Glutamatergic neuron (in vitro differentiated cells): ENCODE results near the gene CDH4. TPM values are rescaled to one million over a fixed set of nuclear protein-coding genes. Genes with fewer than 3 reads are reported as not detected.

Source experiments
- DNase-seq: peaks from one replicate; pipeline ENCODE4 v3.0.0; 2022
- H3K27ac Mint-ChIP-seq: one replicate; pipeline ENCODE4 v1.8.0; 2020; ENCODE audit warnings: mild to moderate bottlenecking, mixed read lengths, inconsistent platforms; ENCODE audit not compliant: unreplicated experiment
- H3K27me3 Mint-ChIP-seq: one replicate; pipeline ENCODE4 v1.8.0; 2020; ENCODE audit warnings: mild to moderate bottlenecking, moderate library complexity, mixed read lengths, inconsistent platforms; ENCODE audit not compliant: unreplicated experiment
- H3K36me3 Mint-ChIP-seq: one replicate; pipeline ENCODE4 v1.8.0; 2020; ENCODE audit warnings: mild to moderate bottlenecking, mixed read lengths, inconsistent platforms; ENCODE audit not compliant: unreplicated experiment
- H3K4me1 Mint-ChIP-seq: one replicate; pipeline ENCODE4 v1.8.0; 2020; ENCODE audit warnings: mild to moderate bottlenecking, low read depth, mixed read lengths, inconsistent platforms; ENCODE audit not compliant: unreplicated experiment
- H3K4me3 Mint-ChIP-seq: one replicate; pipeline ENCODE4 v1.8.0; 2020; ENCODE audit warnings: mild to moderate bottlenecking, mixed read lengths, inconsistent platforms; ENCODE audit not compliant: unreplicated experiment
- H3K9me3 Mint-ChIP-seq: one replicate; pipeline ENCODE4 v1.8.0; 2020; ENCODE audit warnings: mild to moderate bottlenecking, moderate library complexity, mixed read lengths, inconsistent platforms; ENCODE audit not compliant: unreplicated experiment
- total RNA-seq: library from RNA; stranded (reverse); fragmentation: NEBNext Ultra II Directional; extraction: Animal tissue kit (Norgen Biotek cat#: 25700); gene quantifications from one replicate; pipeline ENCODE4 v1.2.1, GENCODE V29; 2021; ENCODE audit not compliant: unreplicated experiment
- TF ChIP-seq, protein P1 (sequence below): fragments of 200-600 bp; sonication (generic); IDR thresholded peaks from one replicate; pipeline ENCODE4 v1.5.0; 2021; ENCODE audit not compliant: partially characterized antibody, unreplicated experiment

Gene CDH4
- total RNA-seq, 1 donor from 2014 or later, result 1.2 TPM

DNA sequence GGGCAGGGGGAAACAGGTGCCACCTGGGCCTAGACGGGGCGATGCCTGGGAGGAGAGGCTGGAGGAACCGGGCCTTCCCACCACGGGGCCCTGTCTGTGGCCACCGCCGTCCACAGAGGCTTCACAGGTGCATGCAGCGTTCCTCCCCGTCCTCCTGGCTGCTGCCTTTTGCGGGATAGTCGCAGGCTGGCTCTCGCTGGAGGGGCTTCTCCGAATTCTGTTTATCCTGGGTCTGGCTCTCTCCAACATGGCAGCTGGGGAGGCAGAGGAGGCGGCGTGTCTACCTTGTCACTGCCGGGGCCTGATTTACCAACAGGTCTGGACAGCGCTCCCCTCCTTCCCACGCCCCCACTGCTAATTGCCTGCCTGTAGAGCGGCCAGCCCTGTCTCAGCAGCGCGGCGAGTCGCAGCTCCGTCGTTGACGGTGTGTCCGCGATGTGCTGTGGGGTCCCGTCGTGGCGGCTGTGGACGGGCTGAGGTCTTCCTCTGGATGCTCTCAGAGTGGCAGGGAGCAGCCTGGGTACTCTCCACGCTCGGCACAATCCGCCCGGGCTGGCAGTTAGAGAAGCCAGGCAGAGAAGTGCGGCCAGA, 550.8 kb downstream of the CDH4 start:
- peaks cover 2% of the 10 kb centered on the region for H3K9me3 Mint-ChIP-seq
- H3K36me3 Mint-ChIP-seq, result no peaks in the 10 kb centered on the region
- H3K27ac Mint-ChIP-seq, result no peak overlapping the region
- TF ChIP-seq, protein P1, sequence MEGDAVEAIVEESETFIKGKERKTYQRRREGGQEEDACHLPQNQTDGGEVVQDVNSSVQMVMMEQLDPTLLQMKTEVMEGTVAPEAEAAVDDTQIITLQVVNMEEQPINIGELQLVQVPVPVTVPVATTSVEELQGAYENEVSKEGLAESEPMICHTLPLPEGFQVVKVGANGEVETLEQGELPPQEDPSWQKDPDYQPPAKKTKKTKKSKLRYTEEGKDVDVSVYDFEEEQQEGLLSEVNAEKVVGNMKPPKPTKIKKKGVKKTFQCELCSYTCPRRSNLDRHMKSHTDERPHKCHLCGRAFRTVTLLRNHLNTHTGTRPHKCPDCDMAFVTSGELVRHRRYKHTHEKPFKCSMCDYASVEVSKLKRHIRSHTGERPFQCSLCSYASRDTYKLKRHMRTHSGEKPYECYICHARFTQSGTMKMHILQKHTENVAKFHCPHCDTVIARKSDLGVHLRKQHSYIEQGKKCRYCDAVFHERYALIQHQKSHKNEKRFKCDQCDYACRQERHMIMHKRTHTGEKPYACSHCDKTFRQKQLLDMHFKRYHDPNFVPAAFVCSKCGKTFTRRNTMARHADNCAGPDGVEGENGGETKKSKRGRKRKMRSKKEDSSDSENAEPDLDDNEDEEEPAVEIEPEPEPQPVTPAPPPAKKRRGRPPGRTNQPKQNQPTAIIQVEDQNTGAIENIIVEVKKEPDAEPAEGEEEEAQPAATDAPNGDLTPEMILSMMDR, result no peak
- H3K27me3 Mint-ChIP-seq, result peaks cover 2% of the 10 kb centered on the region
- H3K4me3 Mint-ChIP-seq, result no peak overlapping the region
- H3K4me1 Mint-ChIP-seq, result peaks cover 25% of the 10 kb centered on the region
- peak; percentile 14 for DNase-seq

DNA sequence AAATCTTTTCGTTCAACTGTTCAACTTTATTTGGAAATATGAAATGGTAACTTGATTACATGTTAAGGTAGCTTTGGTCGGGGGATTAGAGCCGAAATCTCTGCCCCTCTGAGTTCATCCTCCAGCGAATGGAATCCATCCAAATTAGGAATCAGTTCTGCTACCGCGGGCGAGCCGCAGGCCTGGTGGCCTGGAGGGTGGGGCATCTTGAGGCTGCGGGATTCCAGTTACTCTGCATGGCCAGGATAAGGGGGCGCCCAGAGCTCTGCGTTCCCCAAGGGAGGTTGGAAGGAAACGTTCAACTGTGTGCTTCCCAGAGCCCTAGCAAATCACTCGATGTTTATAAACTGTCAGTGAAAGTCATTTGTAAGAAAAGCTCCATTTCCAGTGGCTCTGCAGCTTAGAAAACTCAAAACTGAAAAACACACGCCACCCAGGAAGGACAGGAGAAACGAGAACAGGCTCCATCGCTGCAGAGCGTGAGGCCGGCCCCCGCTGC, 551.4 kb downstream of the CDH4 start:
- Mint-ChIP-seq H3K27me3 (peaks cover 2% of the 10 kb centered on the region), H3K4me3 (peak overlapping the region; percentile 15), H3K4me1 (peaks cover 26% of the 10 kb centered on the region), H3K36me3 (no peaks in the 10 kb centered on the region), H3K9me3 (peaks cover 2% of the 10 kb centered on the region), H3K27ac (no peak overlapping the region)
- TF ChIP-seq, protein P1, result no peak
- DNase-seq, result peak; percentile 21

DNA sequence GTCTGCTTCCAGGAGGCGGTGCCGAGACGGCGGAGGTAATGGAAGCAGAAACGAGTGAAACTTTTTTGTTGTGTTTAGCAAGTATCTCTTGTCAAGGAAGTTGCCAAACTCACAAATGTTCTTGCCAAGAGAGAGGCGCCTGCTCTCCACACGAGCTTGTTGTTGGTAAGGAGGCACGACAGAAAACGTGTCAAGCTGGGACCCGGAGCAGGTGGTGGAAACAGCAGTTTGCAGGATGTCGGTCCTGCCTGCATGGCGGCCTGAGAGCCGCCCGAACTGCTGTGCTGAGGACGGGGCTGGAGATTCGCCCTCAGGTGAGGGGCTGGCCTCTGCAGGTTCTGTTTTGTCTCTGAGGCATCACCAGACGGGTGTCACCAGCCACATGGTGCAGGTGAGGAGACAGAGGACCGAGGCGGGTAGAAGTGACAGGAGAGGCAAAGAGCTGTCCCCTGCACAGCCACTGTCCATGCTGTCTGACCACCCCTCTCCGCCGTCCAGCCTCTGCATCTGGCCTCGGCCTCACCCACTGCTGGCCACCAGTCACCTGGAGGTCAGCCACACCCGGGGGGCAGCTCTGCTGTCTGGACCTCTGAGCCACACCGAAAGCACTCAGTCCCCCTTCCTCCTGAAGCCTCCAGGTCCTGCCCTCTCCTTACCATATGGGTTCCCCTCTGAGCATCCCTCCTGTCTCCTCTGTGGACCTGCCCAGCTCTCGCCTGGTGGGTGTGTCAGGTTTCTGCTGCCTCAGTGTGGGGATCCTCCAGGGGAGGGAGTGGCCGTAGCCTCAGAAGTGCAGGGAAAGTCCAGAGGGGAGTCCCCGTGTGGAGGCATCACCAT, 552.1 kb downstream of the CDH4 start:
- TF ChIP-seq, protein P1, result no peak
- H3K4me3 Mint-ChIP-seq, result no peak overlapping the region
- peak; percentile 19 for DNase-seq
- H3K9me3 Mint-ChIP-seq, result peaks cover 2% of the 10 kb centered on the region
- no peaks in the 10 kb centered on the region for H3K36me3 Mint-ChIP-seq
- H3K27me3 Mint-ChIP-seq, result peaks cover 2% of the 10 kb centered on the region
- no peak overlapping the region for H3K27ac Mint-ChIP-seq
- H3K4me1 Mint-ChIP-seq, result peaks cover 22% of the 10 kb centered on the region

DNA sequence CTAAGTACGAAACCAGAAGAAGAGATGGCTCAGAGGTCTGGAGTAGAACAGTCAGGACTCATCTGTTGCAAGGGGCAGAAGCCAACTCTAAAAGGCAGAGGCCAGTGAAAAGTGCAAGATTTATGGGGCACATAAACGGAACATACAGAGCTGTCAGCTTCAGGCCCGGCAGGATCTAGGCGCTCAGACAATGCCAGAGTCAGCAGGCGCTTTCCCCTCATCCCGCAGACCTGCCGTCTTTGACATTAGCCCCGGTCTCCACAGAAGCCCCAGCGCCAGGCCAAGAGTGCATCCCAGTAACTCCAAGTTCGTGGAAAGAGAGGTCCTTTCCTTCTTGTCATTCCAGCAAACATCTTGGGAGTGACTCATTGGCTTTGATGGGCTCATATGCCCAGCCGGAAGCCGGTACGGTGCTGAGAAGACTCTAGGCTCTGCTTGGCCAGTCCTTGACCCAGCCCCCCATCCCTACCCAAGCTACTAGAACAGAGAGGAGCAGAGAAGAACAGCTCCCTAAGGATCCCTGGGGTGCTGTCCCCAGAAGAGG, 552.8 kb downstream of the CDH4 start:
- peak; percentile 7 for DNase-seq
- peaks cover 22% of the 10 kb centered on the region for H3K4me1 Mint-ChIP-seq
- TF ChIP-seq, protein P1, result no peak
- no peak overlapping the region for H3K27ac Mint-ChIP-seq
- H3K9me3 Mint-ChIP-seq, result peaks cover 2% of the 10 kb centered on the region
- H3K36me3 Mint-ChIP-seq, result no peaks in the 10 kb centered on the region
- no peak overlapping the region for H3K4me3 Mint-ChIP-seq
- peaks cover 5% of the 10 kb centered on the region for H3K27me3 Mint-ChIP-seq
